Adrenal gland (tissue), 5 donors: Measurements from ENCODE around the gene ZMAT3.

ENCODE experiments used
- POLR2A ChIP-seq, 2 donors: fragments of 450-650 bp; IDR thresholded peaks; one replicate each; pipeline ENCODE4 v1.6.1; 2017; ENCODE audit warnings: antibody characterized with exemption in 2 of 2, mild to moderate bottlenecking in 2 of 2, moderate library complexity in 1 of 2
- TF ChIP-seq, protein P1 (sequence below), 6 experiments: fragments of 450-650 bp in 4 of 6; fragments of 200-600 bp in 2 of 6; sonication (generic) in 1 of 6; IDR thresholded peaks; 1 replicate in 5 of 6; 2 replicates in 1 of 6; pipeline versions ENCODE4 v1.5.1 to v1.8.0; 2016 to 2021; ENCODE audit warnings: antibody characterized with exemption in 6 of 6, mild to moderate bottlenecking in 2 of 6, moderate library complexity in 1 of 6
- donor health status: DM: no; HTN: no; CAD: no.

DNA sequence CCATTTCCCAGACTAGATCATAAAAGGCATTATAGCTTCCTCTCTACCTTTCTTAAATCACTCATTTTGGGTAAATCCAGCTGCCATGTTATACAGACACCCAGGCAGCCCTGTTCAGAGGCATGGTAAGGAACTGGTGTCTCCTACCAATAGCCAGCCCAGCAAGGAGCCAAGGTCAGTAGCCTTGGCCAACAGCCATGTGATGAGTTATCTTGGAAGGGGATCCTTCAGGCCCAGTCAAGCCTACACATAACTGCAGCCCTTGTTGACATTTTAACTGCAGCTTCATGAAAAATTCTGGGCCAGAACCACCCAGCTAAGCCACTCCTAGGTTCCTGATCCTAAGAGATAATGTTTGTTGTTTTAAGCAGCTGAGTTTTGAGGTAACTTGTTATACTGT is 29.0 kb upstream of the ZMAT3 start:
- TF ChIP-seq, protein P1, sequence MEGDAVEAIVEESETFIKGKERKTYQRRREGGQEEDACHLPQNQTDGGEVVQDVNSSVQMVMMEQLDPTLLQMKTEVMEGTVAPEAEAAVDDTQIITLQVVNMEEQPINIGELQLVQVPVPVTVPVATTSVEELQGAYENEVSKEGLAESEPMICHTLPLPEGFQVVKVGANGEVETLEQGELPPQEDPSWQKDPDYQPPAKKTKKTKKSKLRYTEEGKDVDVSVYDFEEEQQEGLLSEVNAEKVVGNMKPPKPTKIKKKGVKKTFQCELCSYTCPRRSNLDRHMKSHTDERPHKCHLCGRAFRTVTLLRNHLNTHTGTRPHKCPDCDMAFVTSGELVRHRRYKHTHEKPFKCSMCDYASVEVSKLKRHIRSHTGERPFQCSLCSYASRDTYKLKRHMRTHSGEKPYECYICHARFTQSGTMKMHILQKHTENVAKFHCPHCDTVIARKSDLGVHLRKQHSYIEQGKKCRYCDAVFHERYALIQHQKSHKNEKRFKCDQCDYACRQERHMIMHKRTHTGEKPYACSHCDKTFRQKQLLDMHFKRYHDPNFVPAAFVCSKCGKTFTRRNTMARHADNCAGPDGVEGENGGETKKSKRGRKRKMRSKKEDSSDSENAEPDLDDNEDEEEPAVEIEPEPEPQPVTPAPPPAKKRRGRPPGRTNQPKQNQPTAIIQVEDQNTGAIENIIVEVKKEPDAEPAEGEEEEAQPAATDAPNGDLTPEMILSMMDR (IDR thresholded peaks at IDR 0.05), result no peak
- no peak for TF ChIP-seq POLR2A (IDR thresholded peaks at IDR 0.05)
